NCI-H187 treated with DMSO at 0.1 percent for 48 hours (cell line): ENCODE results near the gene AKAP10.
"Not testable (repeated sequence)": the region's sequence is repeated elsewhere in the genome, so short reads cannot be mapped to it uniquely, and the experiment has no call there.

Experiments
- DNase-seq: peaks from one replicate; lab custom pipeline; 2025; lab: John Stamatoyannopoulos, UW

Gene AKAP10

DNA sequence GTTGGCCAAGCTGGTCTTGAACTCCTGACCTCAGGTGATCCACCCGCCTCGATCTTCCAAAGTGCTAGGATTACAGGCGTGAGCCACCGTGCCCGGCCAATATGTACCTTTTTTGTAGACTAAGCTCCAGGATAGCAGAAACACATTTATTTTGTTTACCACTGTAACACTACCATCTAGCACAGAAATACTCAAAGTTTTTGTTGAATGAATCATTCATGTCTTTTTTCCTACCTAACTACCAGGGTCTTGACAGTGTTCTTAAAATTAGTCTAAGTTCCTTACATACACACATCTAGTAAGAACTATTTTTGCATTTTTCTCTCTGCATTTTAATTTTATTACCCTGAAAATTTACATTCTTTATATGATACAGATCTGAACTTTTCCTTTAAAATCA, 44.4 kb downstream of the AKAP10 start:
- DNase-seq, result no peak

GRCh38 chr17:19928299-19928698, 49.3 kb downstream of the AKAP10 start:
- DNase-seq, result no peak

DNA sequence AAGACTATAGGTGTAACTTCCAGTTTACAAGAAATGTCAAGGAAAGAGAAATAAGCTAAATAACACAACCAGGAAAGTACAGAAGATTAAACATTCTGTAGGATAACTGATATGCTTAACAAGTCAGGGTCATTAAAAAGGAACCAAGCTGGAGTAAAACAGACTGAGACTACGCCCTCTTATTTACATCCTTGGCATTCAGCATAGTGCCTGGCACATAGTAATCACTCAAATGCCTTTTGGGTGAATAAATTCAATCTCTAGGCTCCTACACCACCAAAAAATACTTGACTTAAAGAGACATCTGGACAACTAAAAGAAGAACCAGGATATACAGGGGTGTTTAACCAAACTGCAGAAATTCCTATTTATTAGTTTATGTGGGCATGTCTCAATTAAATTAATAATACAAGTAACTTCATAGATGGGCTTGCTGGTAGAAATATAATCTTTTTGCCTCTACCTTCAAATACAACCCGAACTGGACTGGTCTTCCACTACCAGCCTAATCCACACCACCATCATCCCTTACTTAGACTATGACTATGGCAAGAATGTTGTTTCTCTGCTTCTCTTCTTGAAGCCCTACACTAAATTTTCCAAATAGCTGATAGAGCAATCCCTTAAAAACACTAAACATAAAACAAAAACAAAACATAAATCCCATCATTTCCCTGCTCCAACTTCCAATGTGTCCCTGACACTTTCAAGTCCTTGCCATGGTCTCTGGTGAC, 62.2 kb downstream of the AKAP10 start:
- no peak for DNase-seq

GRCh38 chr17:19911033-19911432, 66.6 kb downstream of the AKAP10 start:
- no peak for DNase-seq

DNA sequence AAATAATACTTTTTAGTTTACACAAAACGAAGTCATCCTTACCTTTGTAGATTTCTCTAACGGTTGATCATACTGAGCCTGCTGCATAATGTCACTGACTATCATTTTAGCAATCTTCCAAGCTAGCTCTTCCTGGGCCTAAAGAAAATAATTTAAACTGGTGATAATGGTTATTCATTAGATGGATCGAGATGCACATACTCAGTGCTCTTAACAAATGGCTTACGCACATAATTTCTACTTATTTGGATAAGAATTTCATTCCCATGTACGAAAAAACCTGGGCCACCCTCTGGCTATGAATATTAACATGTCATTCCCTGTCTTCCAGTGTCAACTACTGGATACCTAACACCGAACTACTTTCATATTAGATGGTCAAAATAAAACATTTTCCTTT, 68.5 kb downstream of the AKAP10 start:
- no peak for DNase-seq

GRCh38 chr17:19905502-19905901, 72.1 kb downstream of the AKAP10 start:
- DNase-seq, result no peak

- DNase-seq, result no peak
Measured at GRCh38 chr17:19904924-19905323, 72.7 kb downstream of the AKAP10 start.

GRCh38 chr17:19904412-19904811, 73.2 kb downstream of the AKAP10 start:
- DNase-seq, result no peak

GRCh38 chr17:19900809-19901208, 76.8 kb downstream of the AKAP10 start:
- DNase-seq, result no peak

- no peak for DNase-seq
Measured at GRCh38 chr17:19897903-19898302, 79.7 kb downstream of the AKAP10 start.

GRCh38 chr17:19897090-19897837, 80.4 kb downstream of the AKAP10 start:
- no peak for DNase-seq

DNA sequence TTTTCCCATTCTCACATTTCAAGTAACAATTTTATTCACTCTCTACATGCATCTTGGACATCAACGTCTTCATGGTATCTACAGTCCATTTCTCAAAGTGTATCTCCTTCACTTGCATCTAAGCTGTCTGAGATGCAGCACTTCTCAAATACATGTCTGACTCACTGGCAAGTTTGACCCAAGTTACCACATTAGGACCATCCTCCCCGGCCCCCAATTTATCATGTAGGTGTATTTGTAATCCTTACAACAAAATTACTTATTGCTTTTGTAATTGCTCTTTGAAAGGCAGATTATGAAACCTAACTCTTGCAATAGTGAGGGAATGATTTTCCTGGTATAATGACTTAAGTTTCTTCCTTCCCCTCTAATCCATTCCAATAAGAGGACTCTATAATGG, 80.9 kb downstream of the AKAP10 start:
- no peak for DNase-seq

GRCh38 chr17:19890554-19890953, 87.1 kb downstream of the AKAP10 start:
- DNase-seq, result not testable (repeated sequence)

DNA sequence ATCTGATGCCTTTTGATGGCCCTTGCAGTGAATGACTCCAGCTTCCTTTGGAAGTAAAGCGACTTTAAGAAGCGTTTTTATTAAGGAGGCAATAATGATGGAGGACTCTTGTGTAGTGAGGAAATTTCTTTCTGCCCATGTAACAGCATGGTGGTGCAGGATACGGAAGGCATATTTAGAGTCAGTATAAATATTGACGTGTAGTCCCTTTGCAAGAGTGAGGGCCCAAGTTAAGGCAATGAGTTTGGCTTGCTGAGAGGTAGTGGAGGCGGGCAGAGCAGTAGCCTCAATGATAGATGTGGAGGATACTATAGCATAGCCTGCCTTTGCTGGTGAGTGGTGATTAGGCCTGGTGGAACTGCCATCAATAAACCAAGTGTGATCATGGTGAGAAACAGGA, 87.6 kb downstream of the AKAP10 start:
- DNase-seq, result not testable (repeated sequence)

DNA sequence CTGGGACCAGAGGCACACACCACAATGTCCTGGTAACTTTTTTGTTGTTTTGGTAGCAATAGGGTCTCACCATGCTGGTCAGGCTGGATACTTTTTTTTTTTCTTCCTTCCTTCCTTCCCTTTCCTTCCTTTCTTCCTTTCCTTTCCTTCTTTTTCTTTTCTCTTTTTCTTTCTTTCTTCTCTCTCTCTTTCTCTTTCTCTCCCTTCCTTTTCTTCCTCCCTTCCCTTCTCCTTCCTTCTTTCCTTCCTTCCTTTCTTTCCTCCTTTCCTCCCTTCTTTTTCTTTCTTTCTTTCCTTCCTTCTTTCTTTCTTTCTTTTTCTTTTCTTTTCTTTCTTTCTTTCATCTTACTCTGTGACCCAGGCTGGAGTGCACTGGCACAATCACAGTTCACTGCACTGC, 91.5 kb downstream of the AKAP10 start:
- no peak for DNase-seq

- no peak for DNase-seq
Measured at GRCh38 chr17:19883537-19884215, 94.0 kb downstream of the AKAP10 start.

DNA sequence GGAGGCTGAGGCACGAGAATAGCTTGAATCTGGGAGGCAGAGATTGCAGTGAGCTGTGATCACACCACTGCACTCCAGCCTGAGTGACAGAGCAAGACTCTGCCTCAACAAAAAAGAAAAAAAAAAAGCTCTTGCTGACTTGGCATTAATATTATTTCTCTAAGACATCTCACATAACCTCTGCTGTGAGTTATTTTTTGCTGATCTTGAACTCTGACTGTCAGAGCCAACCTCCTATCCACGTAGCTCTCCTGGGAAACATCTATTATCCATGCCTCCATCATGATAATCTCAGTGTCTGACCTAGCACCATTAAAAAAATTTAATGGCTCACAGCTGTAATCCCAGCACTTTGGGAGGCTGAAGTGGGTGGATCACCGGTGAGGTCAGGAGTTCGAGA, 97.2 kb downstream of the AKAP10 start:
- DNase-seq, result no peak

- no peak for DNase-seq
Measured at GRCh38 chr17:19877364-19877945, 100.2 kb downstream of the AKAP10 start.

GRCh38 chr17:19876529-19877161, 101.0 kb downstream of the AKAP10 start:
- DNase-seq, result no peak

DNA sequence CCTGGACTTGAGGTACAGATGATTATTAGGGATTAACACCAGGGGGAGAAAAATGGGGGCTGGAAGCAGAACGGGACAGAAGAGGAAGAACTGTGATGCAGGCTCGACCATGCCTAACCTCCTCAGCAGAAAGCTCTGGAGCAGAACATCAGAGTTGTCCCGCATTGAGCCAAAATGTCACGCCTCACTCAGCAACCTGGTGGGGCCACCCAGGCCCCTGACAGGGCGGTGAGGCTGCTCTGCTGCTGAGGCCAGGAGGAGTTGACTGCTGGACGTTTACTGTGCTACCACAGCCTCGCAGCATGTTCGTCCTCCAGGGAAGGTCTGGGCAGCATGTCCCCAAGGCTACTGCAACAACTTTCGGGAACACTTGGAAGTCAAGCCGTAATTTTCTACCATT, 103.4 kb downstream of the AKAP10 start:
- no peak for DNase-seq

DNA sequence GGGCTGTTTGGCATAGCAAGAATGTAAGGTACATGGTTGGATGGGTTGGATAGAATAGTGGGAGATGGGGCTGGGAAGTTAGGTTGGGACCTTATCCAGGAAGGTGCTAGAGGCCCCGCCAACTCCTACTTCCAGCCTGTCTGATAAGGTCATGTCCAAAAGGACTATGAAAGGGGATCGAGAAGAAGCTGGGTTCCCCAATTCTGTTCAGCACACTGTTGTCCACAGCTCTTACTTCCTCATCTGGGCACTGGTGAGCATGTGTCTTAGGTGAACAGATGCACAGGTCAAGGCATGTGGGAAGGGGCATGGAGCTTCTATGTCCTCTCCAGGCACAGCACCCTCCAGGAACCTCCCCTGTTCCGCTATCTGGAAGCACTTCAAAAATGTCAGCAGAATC, 104.3 kb downstream of the AKAP10 start:
- DNase-seq, result no peak

- DNase-seq, result no peak
Measured at GRCh38 chr17:19868079-19868395, 109.6 kb downstream of the AKAP10 start.
